ENCODE data around the gene GUCY1A1.

Gene GUCY1A1

DNA sequence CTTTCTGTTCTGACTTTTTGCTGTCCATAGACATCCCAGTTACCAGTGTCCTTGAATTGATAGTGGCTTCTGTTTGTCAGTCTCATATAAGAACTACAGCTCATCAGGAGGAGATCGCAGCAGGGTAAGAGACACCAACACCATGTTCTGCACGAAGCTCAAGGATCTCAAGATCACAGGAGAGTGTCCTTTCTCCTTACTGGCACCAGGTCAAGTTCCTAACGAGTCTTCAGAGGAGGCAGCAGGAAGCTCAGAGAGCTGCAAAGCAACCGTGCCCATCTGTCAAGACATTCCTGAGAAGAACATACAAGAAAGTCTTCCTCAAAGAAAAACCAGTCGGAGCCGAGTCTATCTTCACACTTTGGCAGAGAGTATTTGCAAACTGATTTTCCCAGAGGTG lies 30.1 kb downstream of the GUCY1A1 start:
- Histone ChIP-seq H3K79me2 (ENCODE audit: low read length) (peaks cover 43% of the 10 kb centered on the region), H4K20me1 (ENCODE audit: insufficient read depth, low read length) (no peaks in the 10 kb centered on the region), H3K9me2 (replicated peaks; ENCODE audit: insufficient read depth, low read length) (no peaks in the 10 kb centered on the region), H3F3A (ENCODE audit: insufficient read depth, low read length) (no peaks in the 10 kb centered on the region), H3K27ac (ENCODE audit: low read length) (no peak overlapping the region), H2AFZ (ENCODE audit: low read length) (no peak overlapping the region), H3K9me3 (replicated peaks; ENCODE audit: insufficient read depth, low read length) (no peaks in the 10 kb centered on the region), H3K4me2 (ENCODE audit: low read depth, low read length) (no peak overlapping the region), H3K4me3 (ENCODE audit: low read length) (no peak overlapping the region), H3K36me3 (replicated peaks; ENCODE audit: insufficient read depth, low read length) (no peaks in the 10 kb centered on the region; the same call in 1 of the 2 replicates), H3K4me1 (ENCODE audit: low read length) (peaks cover 5% of the 10 kb centered on the region; the same call in 1 of the 2 replicates), H3K9ac (ENCODE audit: low read length) (no peak overlapping the region), H3K27me3 (replicated peaks; ENCODE audit: insufficient read depth, low read length) (no peaks in the 10 kb centered on the region)
- DNase-seq = no peak
- no peak for TF ChIP-seq EZH2phosphoT487 (IDR thresholded peaks at IDR 0.05; ENCODE audit: low read length)
- no peak for TF ChIP-seq EZH2 (optimal IDR thresholded peaks at IDR 0.05; ENCODE audit: low read depth, low read length)
- TF ChIP-seq, protein P1, sequence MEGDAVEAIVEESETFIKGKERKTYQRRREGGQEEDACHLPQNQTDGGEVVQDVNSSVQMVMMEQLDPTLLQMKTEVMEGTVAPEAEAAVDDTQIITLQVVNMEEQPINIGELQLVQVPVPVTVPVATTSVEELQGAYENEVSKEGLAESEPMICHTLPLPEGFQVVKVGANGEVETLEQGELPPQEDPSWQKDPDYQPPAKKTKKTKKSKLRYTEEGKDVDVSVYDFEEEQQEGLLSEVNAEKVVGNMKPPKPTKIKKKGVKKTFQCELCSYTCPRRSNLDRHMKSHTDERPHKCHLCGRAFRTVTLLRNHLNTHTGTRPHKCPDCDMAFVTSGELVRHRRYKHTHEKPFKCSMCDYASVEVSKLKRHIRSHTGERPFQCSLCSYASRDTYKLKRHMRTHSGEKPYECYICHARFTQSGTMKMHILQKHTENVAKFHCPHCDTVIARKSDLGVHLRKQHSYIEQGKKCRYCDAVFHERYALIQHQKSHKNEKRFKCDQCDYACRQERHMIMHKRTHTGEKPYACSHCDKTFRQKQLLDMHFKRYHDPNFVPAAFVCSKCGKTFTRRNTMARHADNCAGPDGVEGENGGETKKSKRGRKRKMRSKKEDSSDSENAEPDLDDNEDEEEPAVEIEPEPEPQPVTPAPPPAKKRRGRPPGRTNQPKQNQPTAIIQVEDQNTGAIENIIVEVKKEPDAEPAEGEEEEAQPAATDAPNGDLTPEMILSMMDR (IDR thresholded peaks at IDR 0.05; ENCODE audit: low read length) = no peak

DNA sequence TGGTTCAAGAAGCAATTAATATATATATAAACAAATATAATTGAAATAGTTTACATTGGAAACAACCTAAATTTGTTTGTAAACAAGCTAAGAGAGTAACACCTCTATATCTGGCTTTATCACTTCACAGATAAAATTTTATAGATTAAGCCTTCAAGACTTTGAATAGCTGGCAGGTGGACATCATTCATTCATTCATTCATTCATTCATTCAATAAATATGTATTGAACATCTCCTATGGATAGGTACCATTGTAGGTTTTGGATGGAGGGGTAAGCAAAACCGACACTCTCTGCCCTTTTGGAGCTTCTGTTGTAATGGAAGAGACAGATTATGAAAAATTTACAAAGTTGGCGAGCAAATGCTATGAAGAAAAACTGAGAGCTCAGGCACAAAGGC lies 35.2 kb downstream of the GUCY1A1 start:
- Histone ChIP-seq H3F3A (ENCODE audit: insufficient read depth, low read length) (no peaks in the 10 kb centered on the region), H3K9ac (ENCODE audit: low read length) (no peak overlapping the region), H4K20me1 (ENCODE audit: insufficient read depth, low read length) (no peaks in the 10 kb centered on the region), H3K36me3 (replicated peaks; ENCODE audit: insufficient read depth, low read length) (no peaks in the 10 kb centered on the region; the same call in 1 of the 2 replicates), H3K9me3 (replicated peaks; ENCODE audit: insufficient read depth, low read length) (no peaks in the 10 kb centered on the region), H2AFZ (ENCODE audit: low read length) (no peak overlapping the region), H3K4me2 (ENCODE audit: low read depth, low read length) (no peak overlapping the region), H3K4me3 (ENCODE audit: low read length) (no peak overlapping the region), H3K27ac (ENCODE audit: low read length) (no peak overlapping the region), H3K4me1 (ENCODE audit: low read length) (no peaks in the 10 kb centered on the region), H3K9me2 (replicated peaks; ENCODE audit: insufficient read depth, low read length) (no peaks in the 10 kb centered on the region), H3K79me2 (ENCODE audit: low read length) (peaks cover 10% of the 10 kb centered on the region; the same call in 1 of the 2 replicates), H3K27me3 (replicated peaks; ENCODE audit: insufficient read depth, low read length) (no peaks in the 10 kb centered on the region)
- no peak for TF ChIP-seq EZH2 (optimal IDR thresholded peaks at IDR 0.05; ENCODE audit: low read depth, low read length)
- TF ChIP-seq, protein P1 (IDR thresholded peaks at IDR 0.05; ENCODE audit: low read length) = no peak
- TF ChIP-seq EZH2phosphoT487 (IDR thresholded peaks at IDR 0.05; ENCODE audit: low read length) = no peak
- no peak for DNase-seq

DNA sequence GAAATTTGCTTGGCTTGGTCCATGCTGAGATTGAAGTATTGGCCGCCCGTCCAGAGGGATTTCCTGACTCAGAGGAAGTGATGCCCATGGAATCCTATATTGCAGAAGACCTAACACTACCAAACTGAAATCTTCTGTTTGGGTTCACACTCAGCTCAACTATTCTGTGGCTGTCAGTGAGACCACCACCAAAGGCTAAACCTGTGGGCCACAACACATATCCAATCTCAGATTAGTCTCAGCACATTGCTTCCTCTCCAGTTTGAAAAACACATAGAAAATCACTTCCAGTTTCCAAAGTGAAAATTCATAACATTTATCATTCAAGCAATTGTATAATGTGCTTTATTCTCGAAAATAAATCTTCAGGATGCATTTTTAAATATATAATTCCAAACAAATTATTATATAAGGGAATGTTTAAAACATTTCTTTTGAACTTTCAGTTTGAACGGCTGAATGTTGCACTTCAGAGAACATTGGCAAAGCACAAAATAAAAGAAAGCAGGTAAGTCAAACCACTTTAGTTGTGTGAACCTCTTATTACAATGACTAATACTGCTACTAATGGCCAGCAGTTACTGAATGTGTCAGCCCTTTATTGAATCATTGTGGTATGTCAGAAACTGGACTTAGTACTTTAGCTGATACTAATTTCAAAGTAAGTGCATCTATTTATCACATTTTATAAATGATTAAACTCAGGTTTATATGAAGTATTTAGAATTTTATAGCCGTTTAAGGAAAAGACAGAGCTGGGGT lies 37.0 kb downstream of the GUCY1A1 start:
- no peaks in the 10 kb centered on the region for H3K36me3 ChIP-seq (replicated peaks; ENCODE audit: insufficient read depth, low read length)
- no peak overlapping the region for H3K9ac ChIP-seq (ENCODE audit: low read length)
- H3K4me2 ChIP-seq (ENCODE audit: low read depth, low read length) = no peak overlapping the region
- H4K20me1 ChIP-seq (ENCODE audit: insufficient read depth, low read length) = no peaks in the 10 kb centered on the region
- H2AFZ ChIP-seq (ENCODE audit: low read length) = no peak overlapping the region
- no peaks in the 10 kb centered on the region for H3K79me2 ChIP-seq (ENCODE audit: low read length)
- H3K9me3 ChIP-seq (replicated peaks; ENCODE audit: insufficient read depth, low read length) = no peaks in the 10 kb centered on the region
- H3F3A ChIP-seq (ENCODE audit: insufficient read depth, low read length) = no peaks in the 10 kb centered on the region
- H3K27me3 ChIP-seq (replicated peaks; ENCODE audit: insufficient read depth, low read length) = no peaks in the 10 kb centered on the region
- no peaks in the 10 kb centered on the region for H3K9me2 ChIP-seq (replicated peaks; ENCODE audit: insufficient read depth, low read length)
- TF ChIP-seq, protein P1 (IDR thresholded peaks at IDR 0.05; ENCODE audit: low read length) = no peak
- TF ChIP-seq EZH2 (optimal IDR thresholded peaks at IDR 0.05; ENCODE audit: low read depth, low read length) (no peak), EZH2phosphoT487 (IDR thresholded peaks at IDR 0.05; ENCODE audit: low read length) (no peak)
- no peak overlapping the region for H3K27ac ChIP-seq (ENCODE audit: low read length)
- DNase-seq = no peak
- H3K4me3 ChIP-seq (ENCODE audit: low read length) = no peak overlapping the region
- H3K4me1 ChIP-seq (ENCODE audit: low read length) = no peaks in the 10 kb centered on the region
